GM21619 (cell line): Measurements from ENCODE around the gene CSTB.

Experiments
- ATAC-seq: cut with Tn5 transposase; IDR thresholded peaks from one replicate; pipeline ENCODE4 v1.9.1; 2021; ENCODE audit not compliant: unreplicated experiment

CSTB gene

GRCh38 chr21:43793243-43793642, 17.1 kb upstream of the CSTB start:
- ATAC-seq = no peak

GRCh38 chr21:43792406-43792805, 16.3 kb upstream of the CSTB start:
- no peak for ATAC-seq

- no peak for ATAC-seq
Measured at GRCh38 chr21:43790010-43790524, 14.0 kb upstream of the CSTB start.

GRCh38 chr21:43789276-43790009, 13.3 kb upstream of the CSTB start, which contains the start of gene RRP1:
Gene RRP1, plus strand, starts transcription at chr21:43789577. Its CDS starts 53 bp downstream, at chr21:43789630.
- ATAC-seq = peak; percentile 79

GRCh38 chr21:43786807-43787440, 10.8 kb upstream of the CSTB start:
- ATAC-seq = no peak

- no peak for ATAC-seq
Measured at GRCh38 chr21:43786300-43786806, 10.2 kb upstream of the CSTB start.

- no peak for ATAC-seq
Measured at GRCh38 chr21:43785134-43785533, 9.0 kb upstream of the CSTB start.

GRCh38 chr21:43783098-43783700, 7.1 kb upstream of the CSTB start:
- no peak for ATAC-seq

- no peak for ATAC-seq
Measured at GRCh38 chr21:43782431-43783097, 6.5 kb upstream of the CSTB start.

GRCh38 chr21:43781846-43782245, 5.7 kb upstream of the CSTB start:
- no peak for ATAC-seq

GRCh38 chr21:43779660-43780059, 3.6 kb upstream of the CSTB start:
- ATAC-seq = no peak

- ATAC-seq = no peak
Measured at GRCh38 chr21:43778469-43779335, 2.6 kb upstream of the CSTB start.

GRCh38 chr21:43777953-43778352, 1.8 kb upstream of the CSTB start:
- ATAC-seq = no peak

GRCh38 chr21:43775190-43775589, 918 bp downstream of the CSTB start:
- no peak for ATAC-seq

- no peak for ATAC-seq
Measured at GRCh38 chr21:43774163-43774562, 1.9 kb downstream of the CSTB start.

- no peak for ATAC-seq
Measured at GRCh38 chr21:43772425-43772821, 3.7 kb downstream of the CSTB start.

GRCh38 chr21:43771698-43772424, 4.2 kb downstream of the CSTB start:
- ATAC-seq = no peak

GRCh38 chr21:43771199-43771675, 4.9 kb downstream of the CSTB start:
- no peak for ATAC-seq

- ATAC-seq = no peak
Measured at GRCh38 chr21:43770066-43770655, 5.9 kb downstream of the CSTB start.
